ENCODE data around the gene ABCC5.

ABCC5 gene

DNA sequence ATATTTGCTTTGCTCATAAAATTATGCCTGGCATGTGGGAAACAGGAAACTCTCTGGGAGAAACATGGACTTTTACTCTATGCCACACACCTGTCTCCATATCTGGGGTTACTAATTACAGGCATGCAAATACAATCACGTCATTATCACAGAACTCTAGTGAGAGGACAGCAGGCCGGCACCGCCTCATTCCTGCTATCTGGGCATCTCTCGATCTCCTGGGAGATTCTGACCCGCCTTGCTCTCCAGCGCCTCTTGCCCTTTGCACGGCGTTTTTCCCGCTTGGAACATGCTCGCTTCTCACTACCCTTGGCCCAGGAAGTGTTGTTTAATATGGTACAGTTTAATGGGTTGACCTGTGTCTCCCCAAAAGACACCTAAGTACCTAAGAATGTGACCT lies 87.6 kb downstream of the ABCC5 start:
- DNase-seq (ENCODE audit: extremely low read depth in 1 of 2, low read depth in 1 of 2): no peak

DNA sequence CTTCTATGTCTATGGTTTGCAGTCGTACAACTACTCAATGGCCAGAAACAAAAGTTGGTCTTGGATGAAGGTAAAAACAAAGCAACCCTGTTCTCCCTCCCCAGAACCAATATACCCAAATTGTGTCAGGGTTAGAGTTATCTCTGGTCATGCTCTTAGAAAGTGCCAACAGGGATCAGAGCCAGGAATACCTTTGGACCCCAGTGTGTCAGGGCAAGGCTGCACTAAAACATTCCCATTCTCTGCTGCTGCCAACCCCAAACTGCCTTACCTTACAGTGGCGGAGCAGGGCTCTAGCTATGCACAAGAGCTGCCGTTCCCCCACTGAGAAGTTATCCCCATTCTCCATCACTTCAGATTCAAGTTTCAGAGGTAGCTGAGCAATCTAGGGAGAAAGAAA lies 90.6 kb downstream of the ABCC5 start:
- DNase-seq (ENCODE audit: extremely low read depth in 1 of 2, low read depth in 1 of 2): no peak

- no peak for DNase-seq (ENCODE audit: extremely low read depth in 1 of 2, low read depth in 1 of 2)
Observed at GRCh38 chr3:183924956-183925355, 92.7 kb downstream of the ABCC5 start.

DNA sequence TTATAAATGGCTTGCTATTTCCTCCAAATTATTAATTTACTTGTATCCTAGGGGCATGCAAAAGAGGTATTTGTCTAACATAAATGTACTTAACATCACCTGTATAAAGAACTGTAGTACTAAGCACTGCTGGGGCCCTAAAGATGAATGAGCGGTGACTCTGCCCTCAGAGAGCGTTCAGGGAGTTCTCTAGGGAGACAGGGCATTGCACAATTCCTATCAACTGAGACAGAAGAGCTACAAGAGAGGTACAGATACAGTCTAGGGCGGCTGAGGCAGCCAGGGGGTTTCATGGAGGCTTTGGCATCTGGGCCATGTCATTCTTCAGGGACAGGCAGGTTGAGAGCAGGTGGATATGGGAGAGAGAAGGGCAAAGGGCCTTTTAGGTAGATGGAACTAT lies 93.1 kb downstream of the ABCC5 start:
- DNase-seq (ENCODE audit: extremely low read depth in 1 of 2, low read depth in 1 of 2): no peak

DNA sequence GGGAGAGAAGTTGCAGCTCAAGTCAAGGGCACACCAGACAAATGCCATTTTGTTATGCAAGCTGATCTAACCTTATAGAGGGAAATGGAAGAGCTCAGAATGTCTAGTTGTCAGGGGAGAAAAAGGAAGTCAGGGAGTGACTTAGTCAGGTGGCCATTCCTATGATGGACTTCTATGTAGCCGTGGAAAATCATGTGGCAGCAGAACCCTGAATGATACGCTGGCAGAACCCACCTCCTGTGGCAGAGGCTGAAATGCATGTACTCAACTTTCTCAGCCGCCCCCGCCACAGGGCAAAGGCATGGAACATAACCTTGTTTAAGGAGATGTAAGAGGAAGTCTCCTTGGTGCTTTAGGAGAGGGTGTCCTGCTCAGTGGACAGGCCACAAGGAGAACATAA lies 95.3 kb downstream of the ABCC5 start:
- no peak for DNase-seq (ENCODE audit: extremely low read depth in 1 of 2, low read depth in 1 of 2)

- no peak for DNase-seq (ENCODE audit: extremely low read depth in 1 of 2, low read depth in 1 of 2)
Observed at GRCh38 chr3:183921096-183921495, 96.6 kb downstream of the ABCC5 start.

DNA sequence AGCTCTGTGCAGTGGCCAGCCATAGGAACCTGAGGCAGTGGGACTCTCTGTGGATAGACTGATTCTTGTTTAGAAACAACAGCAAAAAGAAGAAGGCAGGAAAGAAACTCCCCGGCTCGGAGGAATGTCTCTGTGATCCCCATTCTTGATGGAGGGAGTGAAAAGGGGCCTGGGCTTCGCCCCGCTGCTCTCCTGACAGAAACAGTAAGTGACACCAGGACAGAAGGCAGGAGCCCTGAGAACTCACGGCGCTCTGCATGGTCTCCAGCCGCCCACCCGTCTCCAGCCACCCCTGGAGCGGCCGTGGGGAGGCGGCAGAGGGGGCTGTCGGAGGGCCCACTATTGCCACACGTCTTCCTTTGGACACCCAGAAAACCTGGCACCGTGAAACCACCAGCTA lies 97.3 kb downstream of the ABCC5 start:
- DNase-seq (ENCODE audit: extremely low read depth in 1 of 2, low read depth in 1 of 2): no peak

GRCh38 chr3:183918178-183918577 lies 99.5 kb downstream of the ABCC5 start:
- DNase-seq (ENCODE audit: extremely low read depth in 1 of 2, low read depth in 1 of 2): no peak

DNA sequence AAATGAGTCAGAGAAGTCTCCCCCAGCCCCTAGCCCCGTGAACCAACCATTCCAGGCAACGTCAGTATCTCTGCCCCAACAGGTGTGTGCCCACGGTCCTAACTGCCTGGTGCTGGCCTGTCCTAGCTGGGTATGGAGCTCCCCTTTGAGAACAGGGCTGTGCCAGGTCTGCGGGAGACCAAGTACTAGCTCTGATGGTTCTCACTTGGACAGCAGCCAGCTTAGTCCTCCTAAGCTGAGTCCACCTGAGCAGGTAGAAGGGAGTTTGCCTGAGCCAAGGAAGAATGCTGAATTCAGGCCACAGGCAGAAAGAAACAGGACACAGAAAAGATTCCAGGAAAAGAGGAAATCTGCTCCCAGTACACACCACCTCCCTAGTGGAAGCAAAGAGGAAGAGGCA lies 99.9 kb downstream of the ABCC5 start:
- no peak for DNase-seq (ENCODE audit: extremely low read depth in 1 of 2, low read depth in 1 of 2)

DNA sequence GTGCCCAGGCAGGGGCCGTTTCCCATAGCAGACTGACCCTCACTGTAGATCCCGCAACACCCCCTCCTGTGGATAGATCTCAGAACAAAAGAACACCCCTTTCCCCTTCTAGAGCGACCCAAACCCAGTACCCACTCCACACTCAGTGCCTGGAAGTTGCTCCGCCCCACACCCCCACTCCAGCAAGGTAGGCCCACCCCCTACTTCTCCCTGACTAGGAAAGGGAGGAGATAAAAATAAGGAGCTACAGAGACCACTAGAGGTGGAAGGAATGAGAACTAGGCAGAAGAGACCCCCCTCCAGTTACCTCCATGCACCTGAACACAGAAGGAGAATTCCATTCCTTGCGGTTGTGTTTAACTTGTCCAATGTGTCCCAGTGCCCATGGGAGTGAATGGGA lies 102.8 kb downstream of the ABCC5 start:
- DNase-seq (ENCODE audit: extremely low read depth in 1 of 2, low read depth in 1 of 2): no peak

- no peak for DNase-seq (ENCODE audit: extremely low read depth in 1 of 2, low read depth in 1 of 2)
Observed at GRCh38 chr3:183913580-183913920, 104.1 kb downstream of the ABCC5 start.

DNA sequence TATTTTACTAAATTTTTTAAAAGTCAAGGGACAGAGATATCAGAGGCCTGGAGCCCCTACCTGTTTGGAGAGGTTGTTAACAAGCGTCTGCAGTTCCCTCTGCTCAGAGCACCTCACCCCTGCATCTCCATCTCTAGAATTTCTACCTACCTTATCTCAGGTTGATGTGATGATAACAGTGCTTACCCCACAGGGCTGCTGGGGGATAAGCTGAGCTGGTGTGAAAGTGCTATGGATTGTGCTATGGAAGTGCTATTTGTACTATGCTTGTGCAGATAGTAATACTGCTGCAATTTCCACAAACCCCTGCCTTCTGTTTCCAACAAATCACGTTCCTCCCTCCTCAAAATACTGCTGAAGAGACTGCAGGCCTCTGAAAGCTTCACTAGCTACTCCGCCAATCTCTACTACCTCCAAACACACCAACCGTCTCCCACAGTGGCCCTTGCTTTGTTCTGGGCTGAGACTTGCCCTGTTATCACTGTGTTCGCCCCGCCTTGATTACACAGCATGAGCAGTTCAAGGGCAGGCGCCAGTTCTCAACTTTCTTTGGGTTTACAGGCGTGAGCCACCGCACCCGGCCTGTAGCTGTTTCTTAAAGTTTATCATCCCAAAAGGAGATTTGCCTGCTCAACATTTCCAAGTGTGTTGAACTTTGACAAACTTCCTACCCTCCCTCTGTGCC lies 104.6 kb downstream of the ABCC5 start:
- DNase-seq (ENCODE audit: extremely low read depth in 1 of 2, low read depth in 1 of 2): no peak

DNA sequence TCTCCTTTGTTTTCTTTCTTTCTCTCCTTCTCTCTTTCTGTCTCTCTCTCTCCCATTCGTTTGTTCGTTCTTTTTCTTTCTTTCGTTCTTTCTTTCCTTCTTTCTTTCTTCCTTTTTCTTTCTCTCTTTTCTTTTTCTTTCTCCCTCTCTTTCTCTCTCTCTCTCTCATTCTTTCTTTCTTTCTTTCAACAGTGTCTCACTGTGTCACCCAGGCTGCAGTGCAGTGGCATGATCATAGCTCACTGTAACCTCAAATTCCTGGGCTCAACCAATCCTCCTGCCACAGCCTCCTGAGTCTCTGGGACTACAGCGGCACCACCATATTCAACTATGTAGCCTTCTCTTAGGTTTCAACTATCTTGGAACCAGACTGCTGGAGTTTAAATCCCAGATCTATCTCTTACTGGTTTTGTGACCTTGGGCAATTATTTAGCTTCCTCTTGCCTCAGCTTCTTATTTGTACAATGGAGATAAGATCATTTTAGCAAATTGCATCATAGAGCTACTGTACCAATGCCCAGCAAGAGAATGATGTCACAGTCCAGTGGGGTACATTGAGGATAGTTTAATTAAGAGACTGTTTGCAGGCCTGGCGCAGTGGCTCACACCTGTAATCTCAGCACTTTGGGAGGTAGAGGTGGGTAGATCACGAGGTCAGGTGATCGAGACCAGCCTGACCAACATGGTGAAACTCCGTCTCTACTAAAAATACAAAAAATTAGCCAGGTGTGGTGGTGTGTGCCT lies 105.7 kb downstream of the ABCC5 start:
- no peak for DNase-seq (ENCODE audit: extremely low read depth in 1 of 2, low read depth in 1 of 2)

- DNase-seq (ENCODE audit: extremely low read depth in 1 of 2, low read depth in 1 of 2): no peak
Observed at GRCh38 chr3:183911087-183911486, 106.6 kb downstream of the ABCC5 start.

- no peak for DNase-seq (ENCODE audit: extremely low read depth in 1 of 2, low read depth in 1 of 2)
Observed at GRCh38 chr3:183909030-183909600, 108.6 kb downstream of the ABCC5 start.

DNA sequence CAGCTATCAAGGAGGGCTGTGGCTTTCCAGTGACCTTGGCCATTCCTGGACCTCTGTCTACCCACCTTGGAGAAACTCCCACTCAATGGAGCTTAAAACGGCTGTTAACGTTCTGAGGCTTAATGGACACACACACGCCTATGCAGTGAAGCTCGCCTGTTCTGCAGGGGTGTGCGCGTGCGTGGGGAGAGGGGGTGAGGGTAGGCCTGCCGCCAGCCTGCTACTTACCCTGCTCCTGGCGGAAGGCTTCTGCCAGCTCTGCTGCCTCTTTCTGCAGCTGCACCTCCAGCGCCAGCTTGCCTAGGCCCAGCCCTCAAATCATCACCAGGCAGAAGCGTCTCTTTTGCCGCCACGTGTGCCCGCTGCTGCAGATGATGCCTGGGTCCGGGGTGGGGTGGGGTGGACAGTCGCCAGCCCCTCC lies 109.8 kb downstream of the ABCC5 start:
- DNase-seq (ENCODE audit: extremely low read depth in 1 of 2, low read depth in 1 of 2): no peak

DNA sequence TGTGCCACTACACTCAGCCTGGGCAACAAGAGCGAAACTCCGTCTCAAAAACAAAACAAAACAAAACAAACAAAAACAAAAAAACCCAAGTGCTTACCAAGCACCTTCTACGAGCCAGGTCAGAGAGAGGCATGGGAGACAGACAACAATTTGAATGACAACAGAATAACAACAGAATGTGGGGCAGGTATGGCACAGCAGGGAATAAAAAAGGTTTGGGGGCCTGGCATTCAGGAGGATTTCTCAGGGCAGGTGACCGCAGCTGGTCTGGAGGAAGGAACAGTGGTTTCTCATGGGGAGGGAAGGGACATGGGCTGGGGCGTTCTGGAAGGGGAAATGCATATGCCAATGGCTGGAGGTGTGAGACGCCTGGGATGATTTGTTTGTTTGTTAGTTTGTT lies 110.5 kb downstream of the ABCC5 start:
- DNase-seq (ENCODE audit: extremely low read depth in 1 of 2, low read depth in 1 of 2): no peak

- no peak for DNase-seq (ENCODE audit: extremely low read depth in 1 of 2, low read depth in 1 of 2)
Observed at GRCh38 chr3:183906234-183906921, 111.3 kb downstream of the ABCC5 start.

DNA sequence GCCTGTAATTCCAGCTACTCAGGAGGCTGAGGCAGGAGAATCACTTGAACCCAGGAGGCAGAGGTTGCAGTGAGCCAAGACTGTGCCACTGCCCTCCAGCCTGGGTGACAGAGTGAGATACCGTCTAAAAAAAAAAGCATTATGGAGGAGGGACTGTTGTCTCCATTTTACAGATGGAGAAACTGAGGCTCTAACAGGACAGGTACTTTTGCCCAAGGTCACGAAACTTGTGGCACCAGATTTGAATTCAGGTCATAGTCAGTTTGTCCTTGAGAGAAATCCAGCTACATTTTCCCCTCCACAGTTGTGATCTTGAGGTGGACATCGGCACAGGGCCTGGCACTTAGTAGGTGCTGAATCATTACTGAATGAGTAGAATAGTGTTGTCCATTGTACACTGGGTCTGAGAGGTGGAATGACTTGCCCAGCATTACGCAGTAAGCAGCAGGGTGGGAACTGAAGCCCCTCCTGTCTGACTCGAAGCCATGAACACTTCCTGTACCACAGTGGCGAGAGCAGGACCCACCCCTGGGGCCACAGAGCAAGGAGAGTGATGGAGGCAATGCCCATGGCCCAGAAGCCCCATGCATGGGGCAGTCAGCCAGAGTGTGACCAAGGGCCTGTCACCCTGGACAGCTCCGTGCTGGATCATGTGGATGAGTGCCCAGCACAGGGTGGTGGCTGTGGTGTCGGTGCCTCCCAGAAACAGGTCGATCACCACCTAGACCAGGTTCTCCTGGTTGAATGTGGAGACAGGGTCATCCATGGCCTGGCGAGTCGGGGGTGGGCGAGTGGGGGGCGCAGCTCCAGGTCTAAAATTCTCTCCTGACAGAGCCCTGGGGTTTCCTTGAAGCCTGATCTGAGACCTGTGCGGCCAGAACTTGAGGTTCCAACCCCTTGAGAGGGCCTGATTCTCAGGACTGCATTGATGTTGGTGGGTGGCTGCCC lies 112.6 kb downstream of the ABCC5 start:
- DNase-seq (ENCODE audit: extremely low read depth in 1 of 2, low read depth in 1 of 2): no peak

DNA sequence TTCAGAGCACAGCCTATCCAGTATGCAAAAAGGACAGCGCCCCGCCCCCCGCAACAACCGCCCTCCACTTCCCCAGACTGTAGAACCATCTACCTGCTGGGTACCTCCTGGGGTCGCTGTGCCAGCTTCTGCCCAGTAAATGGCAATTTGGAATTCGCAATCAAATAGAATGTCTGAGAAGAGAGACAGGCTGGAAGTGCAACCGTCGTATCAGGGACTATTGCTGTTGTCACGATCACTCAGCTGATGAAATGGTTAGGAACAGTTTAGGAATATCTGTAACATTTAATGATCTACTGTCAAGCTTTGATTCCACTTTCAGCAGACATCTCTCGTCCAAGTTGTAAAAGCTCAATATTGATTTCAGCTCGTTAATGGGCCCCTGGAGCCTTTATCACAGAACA lies 119.7 kb downstream of the ABCC5 start:
- no peak for DNase-seq (ENCODE audit: extremely low read depth in 1 of 2, low read depth in 1 of 2)

- DNase-seq (ENCODE audit: extremely low read depth in 1 of 2, low read depth in 1 of 2): no peak
Observed at GRCh38 chr3:183897606-183898005, 120.1 kb downstream of the ABCC5 start.
